Erythroblast (primary cell): ENCODE data around the gene NOL4L.

ENCODE experiments used
- GATA1 ChIP-seq: IDR thresholded peaks from 2 replicates; pipeline ENCODE4 v1.6.1; 2011; ENCODE audit warnings: low read depth, mild to moderate bottlenecking, control low read depth, low read length, moderate library complexity
- POLR2A ChIP-seq: IDR thresholded peaks from 2 replicates; pipeline ENCODE4 v1.6.1; 2011; ENCODE audit warnings: mild to moderate bottlenecking, low read length

- no peak for TF ChIP-seq POLR2A
- TF ChIP-seq GATA1, result no peak
Observed at GRCh38 chr20:32487381-32487780, 97.8 kb downstream of the NOL4L start.
